GM19463 (cell line): ENCODE measurements around the gene PRKD2.

Experiments used
- ATAC-seq: cut with Tn5 transposase; IDR thresholded peaks from one replicate; pipeline ENCODE4 v1.9.1; 2021; ENCODE audit warnings: mild to moderate bottlenecking, moderate library complexity; ENCODE audit not compliant: unreplicated experiment

PRKD2 gene

DNA sequence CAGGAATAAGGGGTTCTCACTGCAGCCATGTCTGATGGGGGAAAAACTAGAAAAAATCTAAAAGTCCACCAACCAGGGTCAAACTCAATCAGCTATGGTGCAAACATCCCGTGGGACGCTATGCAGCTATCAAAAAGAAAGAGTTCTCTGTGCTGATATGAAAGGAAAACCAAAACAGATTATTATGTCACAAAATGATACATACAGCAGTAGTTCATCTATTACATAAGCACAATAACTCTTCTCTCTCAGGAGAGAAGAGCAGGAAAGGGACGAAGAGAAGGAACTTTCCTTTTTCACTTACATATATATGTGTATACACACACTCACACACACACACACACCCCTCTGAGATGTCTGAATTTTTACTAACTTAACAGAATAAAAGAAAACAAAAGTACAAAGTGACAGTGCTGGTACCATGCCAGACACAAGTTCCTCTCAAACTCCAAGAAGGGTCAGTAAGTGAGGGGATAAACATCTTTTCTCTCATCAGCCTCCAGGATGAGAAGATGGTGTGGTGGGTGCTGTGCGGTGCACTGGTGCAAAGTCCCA, 26.1 kb upstream of the PRKD2 start:
- ATAC-seq, result no peak

DNA sequence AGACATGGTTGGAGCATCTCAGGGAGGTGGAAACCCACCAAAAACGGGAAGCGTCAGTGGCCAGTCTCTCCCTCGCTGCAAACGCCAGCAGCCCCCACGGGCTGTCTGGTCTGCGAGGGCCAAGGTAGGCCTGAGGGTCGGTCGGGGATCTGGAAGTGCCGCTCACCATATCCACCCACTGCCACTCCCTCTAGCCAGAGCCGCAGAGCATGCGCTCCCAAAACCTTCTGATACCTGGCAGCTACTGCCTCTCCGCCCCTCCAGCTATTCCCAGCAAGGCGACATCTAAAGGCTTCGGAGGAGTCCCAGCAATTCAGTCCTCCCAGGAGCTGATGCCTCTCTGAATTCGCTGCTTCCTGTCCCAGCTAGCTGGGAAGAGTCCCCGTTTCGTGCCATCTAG, 24.5 kb upstream of the PRKD2 start:
- no peak for ATAC-seq

DNA sequence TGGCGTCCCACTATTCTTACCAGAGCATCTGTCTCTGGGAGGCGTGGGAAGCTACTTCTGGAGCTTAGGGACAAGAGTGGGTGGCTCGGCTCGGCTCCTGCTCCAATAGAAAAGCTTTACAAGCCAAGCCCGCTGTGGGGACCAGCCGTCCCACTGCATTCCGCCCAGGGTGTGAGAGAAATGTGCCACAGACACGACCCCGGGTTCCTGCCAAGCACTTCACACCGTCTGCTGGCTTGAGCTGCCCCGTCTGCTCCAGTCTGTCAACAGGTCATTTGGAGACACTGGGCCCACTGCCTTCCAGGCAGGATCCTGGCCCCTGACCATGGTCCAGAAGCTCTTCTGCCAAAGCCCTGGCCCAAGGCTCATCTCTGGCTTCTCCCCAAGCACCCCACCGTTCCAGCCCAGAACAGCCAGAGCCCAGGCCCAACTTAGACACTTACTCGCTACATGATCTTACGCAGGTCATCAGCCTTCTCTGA, 22.4 kb upstream of the PRKD2 start:
- ATAC-seq, result no peak

DNA sequence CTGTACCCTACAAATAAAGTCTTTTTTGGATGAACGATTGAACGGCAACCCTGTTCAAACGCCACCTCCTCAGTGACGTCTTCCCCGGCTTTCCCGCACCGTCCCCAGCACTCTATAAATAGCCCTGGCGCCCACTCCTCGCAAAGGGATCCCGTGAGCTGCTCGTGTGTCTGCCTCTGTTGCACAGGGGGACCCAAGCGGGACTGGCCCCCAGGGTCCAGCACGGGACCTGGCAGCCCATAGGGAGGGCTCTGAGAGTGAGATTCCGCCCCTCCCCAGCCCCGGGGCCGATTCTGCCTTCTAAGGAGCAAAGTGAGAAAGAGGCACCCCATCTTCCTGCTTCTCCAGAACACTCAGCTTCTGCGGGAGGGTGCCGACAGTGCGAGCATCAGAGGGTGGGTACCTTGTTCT, 20.9 kb upstream of the PRKD2 start:
- ATAC-seq, result no peak

DNA sequence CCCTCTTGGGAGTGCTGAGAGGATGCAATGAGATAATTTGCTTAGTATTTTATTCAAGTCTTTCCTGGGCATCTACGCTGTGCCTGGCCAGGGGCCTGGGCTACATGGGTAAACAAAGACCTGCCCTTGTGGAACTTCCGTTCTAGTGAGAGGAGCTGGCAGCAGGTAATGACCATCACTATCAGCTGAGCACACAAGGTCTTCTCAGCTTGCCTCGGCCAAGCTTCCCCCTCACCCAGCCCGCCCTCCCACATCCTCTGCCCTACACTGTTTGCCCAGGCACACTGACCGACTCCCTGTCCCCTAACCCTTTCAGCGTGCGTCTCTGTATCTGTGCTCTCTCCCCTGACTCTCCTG, 20.4 kb upstream of the PRKD2 start:
- ATAC-seq, result no peak

DNA sequence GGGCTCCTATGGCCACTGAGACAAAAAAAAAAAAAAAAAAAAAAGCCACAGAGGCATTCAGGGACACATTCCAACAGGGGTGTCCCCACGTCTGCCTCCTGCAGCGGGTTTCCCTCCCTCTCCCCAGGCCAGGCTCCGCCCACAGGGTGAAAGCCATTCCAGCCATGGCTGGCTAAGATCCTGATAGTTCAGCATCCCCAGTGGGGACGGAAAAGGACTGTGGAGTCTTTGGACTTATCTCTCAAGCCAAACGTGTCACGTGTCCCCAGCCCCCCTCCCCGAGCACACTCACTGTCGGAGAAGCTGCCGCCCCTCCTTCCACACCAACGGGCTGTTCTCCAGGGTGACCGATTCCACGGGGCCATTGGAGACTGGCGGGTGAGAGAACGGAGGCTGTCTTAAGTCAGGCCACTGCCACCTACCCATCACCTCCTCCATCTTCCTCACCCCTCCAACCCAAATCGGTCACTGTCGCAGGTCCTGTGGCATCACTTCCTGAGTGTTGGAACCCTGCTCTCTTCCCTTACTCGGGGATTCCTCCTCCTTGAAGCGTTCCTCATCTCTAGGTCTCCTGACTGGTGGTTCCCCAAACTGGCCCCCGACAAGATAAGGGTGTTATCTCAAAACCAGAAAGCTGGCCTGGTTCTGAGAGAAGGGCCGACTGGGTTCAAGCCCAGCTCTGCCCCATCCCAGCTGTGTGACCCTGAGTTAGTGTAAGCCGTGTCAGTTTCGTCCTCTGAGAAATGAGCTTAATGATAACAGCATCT, 19.8 kb upstream of the PRKD2 start:
- no peak for ATAC-seq

DNA sequence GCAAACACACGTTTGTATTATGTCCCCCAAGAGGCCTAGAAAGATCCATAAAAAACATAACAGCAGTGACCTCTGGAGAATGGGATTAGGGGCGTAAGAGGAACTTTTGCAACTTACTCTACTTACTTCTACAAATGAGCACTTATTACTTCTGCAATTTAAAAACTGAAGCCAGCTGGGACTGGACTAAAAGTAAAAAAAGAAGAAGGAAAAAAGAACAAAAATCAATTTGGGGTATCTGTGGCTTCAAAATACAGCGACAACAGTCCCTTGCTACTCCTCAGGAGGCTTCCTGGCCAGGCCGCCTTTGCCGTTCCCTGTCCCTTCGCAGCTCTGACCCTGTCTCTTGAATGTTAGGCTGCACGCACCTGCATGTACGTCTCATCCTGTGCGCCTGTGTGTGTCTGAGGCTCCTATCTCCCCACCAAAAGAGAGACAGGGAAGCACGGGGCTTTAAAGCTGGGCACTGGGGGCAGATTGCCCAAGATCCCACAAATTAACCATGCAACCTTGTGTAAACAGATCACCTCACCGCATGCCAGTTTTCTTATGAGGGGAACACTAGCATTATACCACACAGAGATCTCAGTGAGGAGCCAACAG, 16.9 kb upstream of the PRKD2 start:
- ATAC-seq, result no peak

DNA sequence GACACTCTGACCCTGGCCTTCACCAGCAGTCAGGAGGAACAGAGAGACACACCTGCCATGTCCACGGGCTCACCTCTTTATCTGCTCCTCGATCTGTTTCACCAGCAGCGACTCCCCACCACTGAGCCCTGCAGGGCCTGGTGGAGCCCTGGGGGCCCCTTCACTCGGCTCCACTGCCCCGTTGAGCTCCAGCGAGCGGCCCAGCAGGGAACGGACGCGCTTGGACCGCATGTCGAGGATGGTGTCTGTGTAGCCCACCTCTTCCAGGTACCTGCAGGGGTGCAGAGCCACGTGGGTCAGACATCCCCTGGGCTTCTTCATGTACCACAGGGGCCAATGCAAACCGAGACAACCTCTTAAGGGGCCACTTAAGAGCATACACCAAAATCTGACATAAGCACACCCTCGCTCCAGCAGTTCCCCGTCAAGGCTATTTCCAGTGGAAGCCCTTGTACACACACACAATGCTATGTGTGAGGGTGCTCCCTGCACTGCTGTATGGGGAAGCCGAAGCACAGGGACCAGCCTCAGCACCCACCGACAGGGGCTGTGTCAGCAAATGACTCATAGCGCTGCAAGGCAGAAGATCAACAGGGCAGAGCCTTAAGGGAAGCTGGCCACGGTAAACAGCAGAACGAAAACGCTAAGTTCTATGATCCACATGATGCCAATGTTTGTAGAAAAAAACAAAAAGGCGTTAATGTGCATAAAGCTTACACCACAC, 16.2 kb upstream of the PRKD2 start:
- no peak for ATAC-seq

DNA sequence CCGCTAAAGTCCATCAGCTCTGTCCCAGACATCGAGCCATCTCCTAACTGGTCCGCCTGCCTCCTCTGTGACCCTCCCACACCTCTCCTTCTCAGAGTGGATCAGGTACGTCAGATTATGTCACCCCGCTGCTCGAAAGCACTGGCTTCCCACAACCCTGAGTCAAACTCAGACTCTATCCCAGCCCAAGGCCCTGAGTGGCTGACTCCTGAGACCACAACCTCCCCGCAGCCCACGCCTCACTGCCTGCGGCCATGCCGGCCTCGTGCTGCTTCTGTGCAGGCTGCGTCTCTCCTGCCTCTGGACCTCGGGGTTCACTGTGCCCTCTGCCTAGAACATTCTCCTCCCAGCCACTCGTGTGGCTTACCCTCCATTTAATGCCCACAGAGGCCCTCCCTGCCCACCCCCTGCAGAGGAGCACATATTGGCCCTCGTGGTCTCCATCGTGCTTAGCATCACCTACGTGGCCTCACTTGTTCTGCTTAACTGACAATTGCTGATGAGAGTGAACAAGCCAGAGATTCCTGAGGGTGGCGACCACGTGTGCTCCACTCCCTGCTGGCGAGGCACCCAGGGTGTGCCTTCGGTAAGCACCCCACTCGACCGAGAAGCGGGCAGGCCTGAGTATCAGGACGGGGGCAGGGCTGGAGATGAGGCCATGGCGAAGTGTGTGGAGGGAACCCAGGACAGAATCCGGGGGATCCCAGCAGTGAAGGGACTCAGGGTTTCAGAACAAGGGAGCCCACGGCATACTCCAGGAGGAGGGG, 15.4 kb upstream of the PRKD2 start:
- no peak for ATAC-seq

DNA sequence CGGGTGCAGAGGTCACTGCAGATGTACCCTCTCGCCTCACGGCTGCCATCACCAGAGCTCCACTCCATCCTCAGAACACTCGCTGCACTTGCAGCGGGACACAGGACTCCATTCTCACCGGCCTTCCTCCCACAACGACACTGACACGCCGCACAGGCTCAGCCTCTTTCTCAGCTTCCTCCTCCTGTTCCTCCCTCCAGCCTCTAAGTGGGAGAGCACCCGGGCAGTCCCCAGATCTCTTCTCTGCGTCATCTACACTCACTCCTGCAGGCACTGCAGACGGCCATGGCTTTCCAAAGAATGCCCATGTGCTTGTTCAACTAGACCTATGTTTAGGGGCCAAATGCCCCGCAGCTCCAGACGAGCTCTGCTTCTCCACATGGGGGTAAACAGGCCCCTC, 14.7 kb upstream of the PRKD2 start:
- no peak for ATAC-seq

DNA sequence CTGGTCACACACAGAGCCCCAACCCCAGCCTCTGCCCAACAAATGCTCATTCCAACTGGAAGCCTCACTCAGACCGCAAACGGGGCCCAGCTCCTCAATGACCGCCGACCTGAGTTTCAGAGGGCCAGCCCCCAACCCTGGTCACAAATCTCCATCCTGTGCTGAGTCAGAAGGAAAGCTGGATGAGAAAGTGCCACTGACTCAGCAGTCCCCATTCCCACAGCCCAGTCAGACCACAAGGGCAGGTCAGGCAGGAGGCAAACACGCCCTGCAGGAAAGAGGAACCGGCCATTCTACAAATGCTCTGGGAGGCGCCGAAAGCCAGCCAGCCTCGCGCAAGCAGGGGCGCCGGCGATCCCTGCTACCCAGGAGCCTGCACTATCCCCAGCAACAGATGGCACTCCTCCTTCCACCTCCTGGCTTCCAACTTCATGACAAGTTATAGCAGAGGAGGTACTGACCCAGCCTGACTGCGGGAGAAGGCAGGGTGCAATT, 14.1 kb upstream of the PRKD2 start:
- ATAC-seq, result no peak

DNA sequence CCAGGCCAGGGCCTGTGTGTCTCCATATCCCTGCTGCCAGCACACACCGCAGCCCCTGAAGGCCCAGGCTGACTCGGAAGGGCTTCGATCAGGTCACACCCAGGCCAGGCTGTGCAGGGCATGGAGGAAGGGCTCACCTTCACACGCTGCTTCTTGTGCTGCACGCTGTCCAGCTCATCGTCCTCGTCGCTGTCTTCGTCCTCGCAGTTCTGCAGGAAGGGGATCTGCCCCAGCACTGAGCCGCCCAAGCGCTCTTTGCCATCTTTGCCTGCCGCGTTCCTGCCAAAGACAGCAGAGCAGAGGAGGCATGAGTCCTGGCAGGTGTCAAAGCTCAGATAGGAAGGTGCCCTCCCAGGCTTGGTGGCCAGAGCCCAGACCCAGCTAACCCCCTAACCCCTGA, 13.7 kb upstream of the PRKD2 start:
- no peak for ATAC-seq

DNA sequence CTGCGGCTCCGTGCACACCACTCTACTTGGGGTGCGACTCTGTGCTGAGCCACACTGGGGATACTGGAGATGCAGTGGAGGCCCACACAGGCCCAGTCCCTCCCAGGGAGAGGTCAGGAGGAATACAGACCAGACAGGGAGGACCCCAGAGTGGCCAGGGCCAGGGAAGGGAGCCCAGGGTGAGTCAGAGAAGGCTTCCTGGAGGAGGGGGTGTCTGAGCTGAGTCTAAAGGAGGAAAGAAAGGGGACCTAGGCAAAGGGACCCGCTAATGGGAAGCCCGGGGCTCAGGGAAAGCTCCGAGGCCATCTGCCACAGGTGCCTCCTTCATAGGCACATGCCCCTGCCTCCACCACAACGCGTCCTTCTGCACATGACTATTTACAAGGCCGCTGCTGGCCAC, 13.3 kb upstream of the PRKD2 start:
- ATAC-seq, result no peak

DNA sequence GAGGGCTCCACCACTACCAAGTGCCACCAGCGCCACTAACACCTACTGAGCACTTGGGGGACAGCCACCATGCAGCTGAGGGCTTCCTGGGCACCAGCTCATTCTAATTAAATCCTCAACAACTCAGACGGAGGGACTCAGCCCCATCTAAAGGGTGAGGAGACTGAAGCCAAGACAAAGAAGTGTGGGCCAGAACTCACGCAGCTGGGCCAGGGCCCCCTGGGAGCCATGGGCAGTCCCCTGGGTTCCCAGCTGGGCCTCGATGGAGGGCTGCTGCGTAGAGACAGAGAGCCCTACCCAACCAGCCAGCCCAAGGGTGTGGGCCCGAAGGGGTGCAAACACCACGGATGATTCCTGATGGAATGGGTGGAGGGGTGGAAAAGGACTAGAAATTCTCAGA, 12.8 kb upstream of the PRKD2 start:
- ATAC-seq, result no peak

DNA sequence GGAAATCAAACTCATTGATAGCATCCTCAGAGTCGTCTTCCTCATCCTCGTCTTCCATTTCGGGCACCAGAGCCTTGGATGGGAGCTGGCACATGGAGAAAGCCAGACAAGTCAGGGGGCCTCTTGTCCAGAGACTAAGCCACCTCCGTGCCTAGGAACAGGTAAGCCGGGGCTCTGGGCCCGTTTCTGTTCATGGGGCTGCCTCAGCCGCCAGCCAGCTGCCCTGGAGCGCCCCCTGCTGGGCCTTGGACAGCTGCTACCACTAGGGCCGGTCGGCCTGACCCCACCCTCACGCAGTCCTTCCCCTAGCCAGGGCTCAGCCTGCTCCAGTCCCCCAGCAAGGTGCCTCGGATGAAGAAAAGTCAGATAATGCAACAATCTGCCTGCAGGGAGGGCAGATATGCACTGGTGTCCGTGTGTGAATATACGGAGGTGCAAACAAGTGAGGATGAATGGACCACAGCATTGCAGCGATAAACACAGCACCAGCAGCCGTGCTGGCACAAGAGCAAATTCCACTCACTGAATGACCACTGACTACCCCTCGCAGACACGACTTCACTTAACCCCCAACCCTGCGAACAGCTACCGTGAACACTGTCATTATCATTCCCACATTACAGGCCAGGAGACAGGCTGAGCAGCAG, 11.9 kb upstream of the PRKD2 start:
- ATAC-seq, result no peak

DNA sequence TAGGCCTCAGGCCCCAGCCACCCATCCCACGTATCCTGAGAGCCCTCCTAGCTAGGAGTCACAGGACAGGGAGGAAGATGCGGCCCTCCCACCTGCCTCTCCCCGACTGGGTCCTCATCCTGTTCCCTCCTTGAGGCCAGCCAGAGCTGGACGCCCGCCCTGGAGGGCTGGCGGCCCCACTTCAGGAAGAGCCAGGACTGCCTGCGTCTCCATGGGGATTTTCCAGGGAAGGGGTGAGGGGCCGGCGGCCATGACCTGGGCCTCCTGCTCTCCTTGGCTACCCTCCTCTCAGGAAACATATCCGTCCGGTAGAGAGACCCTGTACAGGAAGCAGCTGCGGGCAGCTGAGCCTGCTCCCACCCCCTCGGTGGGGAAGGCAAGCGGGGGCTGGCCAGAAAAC, 11.3 kb upstream of the PRKD2 start:
- ATAC-seq, result no peak

DNA sequence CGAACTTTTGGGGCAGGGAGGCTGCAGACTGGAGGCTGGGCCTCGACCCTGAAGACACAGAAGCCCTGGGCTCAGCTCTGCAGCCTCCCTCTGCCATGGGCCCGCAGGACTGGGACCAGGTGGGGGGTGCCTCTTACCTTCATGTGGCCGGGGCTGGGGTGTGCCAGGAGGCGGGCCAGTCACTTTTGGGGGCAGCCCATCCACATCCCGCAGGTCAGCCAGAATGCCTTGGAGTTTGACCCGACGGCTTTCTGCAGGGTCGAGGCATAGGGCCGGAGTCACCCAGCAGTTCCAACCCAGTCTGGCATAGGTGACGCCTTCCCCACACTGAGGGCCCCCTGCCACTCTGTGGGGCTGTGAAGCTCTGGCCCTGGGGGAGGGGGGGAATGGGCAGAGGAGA, 10.8 kb upstream of the PRKD2 start:
- ATAC-seq, result no peak

DNA sequence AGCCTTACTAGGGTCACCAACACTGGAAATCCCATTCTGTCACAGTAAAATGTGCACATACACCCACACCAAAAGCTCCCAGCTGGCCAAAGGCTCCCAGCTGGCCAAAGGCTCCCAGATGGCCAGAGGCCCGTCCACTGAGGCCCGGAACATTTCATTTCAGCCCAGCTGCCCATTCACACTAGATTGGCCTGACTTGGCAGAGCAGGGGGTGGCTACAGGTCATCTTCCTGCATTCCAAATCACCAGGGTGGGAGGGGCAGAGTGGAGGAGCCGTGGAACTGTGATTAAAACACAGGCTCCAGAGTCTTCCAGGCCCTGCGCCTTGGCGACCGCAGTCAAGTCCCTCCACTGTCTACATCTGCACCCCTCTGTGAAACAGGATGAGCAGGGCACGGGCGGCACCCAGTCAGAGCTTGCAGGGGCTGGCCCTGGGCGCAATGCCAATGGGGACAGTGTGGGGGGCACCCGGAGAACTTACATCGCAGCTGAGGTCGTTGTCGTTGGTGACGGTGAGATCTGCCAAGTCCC, 10.1 kb upstream of the PRKD2 start:
- ATAC-seq, result no peak

DNA sequence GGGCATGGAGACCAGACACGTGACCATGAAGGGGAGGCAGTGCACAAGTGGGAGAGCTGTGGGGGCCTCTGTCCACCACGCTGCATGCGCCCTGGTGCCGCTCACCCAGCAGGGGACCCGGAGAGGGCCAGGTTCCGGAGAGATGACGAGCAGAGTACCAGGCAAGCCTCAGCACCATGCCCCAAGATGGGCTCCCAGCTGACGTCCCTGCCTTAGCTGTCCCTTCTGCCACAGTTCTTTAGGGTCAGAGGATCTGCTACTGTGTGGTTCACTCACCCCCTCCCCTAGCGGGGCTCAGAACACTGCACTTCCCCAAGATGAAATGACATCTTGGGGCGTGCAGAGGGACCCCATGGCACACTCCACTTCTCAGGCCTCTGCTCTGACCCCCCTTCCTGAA, 9.6 kb upstream of the PRKD2 start:
- no peak for ATAC-seq

DNA sequence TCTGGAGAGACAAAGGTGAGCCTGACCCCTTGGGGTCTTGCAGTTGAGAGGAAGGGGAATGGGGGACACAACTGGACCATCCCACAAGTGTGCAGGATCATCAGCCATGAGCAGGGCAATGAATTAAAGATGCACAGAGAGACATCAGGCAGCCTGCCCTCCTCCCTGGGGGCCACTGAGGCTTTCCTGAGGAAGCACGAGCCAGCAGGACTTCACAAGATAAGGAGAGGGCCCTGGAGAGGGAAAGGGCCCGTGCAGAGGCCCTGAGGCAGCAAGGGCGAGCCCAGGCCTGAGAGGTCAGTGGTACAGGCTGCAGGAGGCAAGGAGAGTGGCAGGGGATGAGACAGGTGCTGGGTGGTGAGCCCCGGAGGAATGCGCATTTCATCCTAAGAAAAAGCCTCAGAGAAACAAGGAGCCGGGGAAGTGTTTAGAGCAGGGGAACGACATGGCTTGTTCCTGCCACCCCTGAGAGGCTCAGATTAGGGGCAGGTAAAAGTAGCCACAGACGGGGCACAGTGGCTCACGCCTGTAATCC, 9.0 kb upstream of the PRKD2 start:
- no peak for ATAC-seq
